Ishikawa (cell line): Measurements from ENCODE around the gene E2F3.

Experiments used
- CEBPB ChIP-seq: IDR thresholded peaks from 2 replicates; pipeline ENCODE4 v1.6.1; 2012
- CREB1 ChIP-seq: IDR thresholded peaks from 2 replicates; pipeline ENCODE4 v1.6.1; 2012; ENCODE audit warnings: low read depth
- EP300 ChIP-seq: IDR thresholded peaks from 2 replicates; pipeline ENCODE4 v1.6.1; 2012; ENCODE audit warnings: borderline replicate concordance
- NFIC ChIP-seq: IDR thresholded peaks from 2 replicates; pipeline ENCODE4 v1.6.1; 2012
- RAD21 ChIP-seq: IDR thresholded peaks from 2 replicates; pipeline ENCODE4 v1.6.1; 2012; ENCODE audit warnings: low read depth
- REST ChIP-seq: IDR thresholded peaks from 2 replicates; pipeline ENCODE4 v1.6.1; 2012; ENCODE audit warnings: low read depth, mild to moderate bottlenecking
- TAF1 ChIP-seq: IDR thresholded peaks from 2 replicates; pipeline ENCODE4 v1.6.1; 2012; ENCODE audit warnings: low read depth, mild to moderate bottlenecking
- TCF12 ChIP-seq: IDR thresholded peaks from 2 replicates; pipeline ENCODE4 v1.6.1; 2012; ENCODE audit warnings: low read depth
- USF1 ChIP-seq: IDR thresholded peaks from 2 replicates; pipeline ENCODE4 v1.6.1; 2012
- ZBTB7A ChIP-seq: IDR thresholded peaks from 2 replicates; pipeline ENCODE4 v1.6.1; 2012; ENCODE audit warnings: low read depth
- TF ChIP-seq, protein P1 (sequence below): IDR thresholded peaks from 2 replicates; pipeline ENCODE4 v1.6.1; 2012

DNA sequence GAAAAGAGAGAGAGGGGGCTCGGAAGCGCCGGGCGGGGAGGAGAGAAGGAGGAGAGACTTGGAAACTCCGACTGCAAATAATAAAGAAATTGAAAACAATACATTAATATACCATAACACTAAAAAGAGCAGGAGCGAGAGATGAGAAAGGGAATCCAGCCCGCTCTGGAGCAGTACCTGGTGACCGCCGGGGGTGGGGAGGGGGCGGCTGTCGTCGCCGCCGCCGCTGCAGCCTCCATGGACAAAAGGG, 338 bp downstream of the E2F3 start:
- TF ChIP-seq EP300 = no peak
- TF ChIP-seq REST = no peak
- TF ChIP-seq RAD21 = no peak
- TF ChIP-seq NFIC = no peak
- no peak for TF ChIP-seq ZBTB7A
- no peak for TF ChIP-seq TAF1
- no peak for TF ChIP-seq CEBPB
- TF ChIP-seq, protein P1, sequence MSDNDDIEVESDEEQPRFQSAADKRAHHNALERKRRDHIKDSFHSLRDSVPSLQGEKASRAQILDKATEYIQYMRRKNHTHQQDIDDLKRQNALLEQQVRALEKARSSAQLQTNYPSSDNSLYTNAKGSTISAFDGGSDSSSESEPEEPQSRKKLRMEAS = no peak
- no peak for TF ChIP-seq CREB1
- TF ChIP-seq USF1 = no peak
- TF ChIP-seq TCF12 = no peak
